Measurements from ENCODE around the gene COL19A1. TPM values are rescaled to one million over a fixed set of nuclear protein-coding genes. Genes with fewer than 3 reads are reported as not detected.

The COL19A1 gene
- total and polyA plus RNA-seq, 9 donors, result 0.20 to 0.23 TPM; not detected in 7

GRCh38 chr6:69913361-69913760 is 47.0 kb downstream of the COL19A1 start:
- Histone ChIP-seq H3K36me3 (no peaks in the 10 kb centered on the region), H3K9me3 (no peaks in the 10 kb centered on the region), H3K4me1 (ENCODE audit: insufficient read depth) (no peaks in the 10 kb centered on the region), H3K27me3 (no peaks in the 10 kb centered on the region), H3K27ac (no peak overlapping the region), H3K4me3 (no peak overlapping the region)
- TF ChIP-seq POLR2A (IDR thresholded peaks at IDR 0.05) (no peak), CTCF (IDR thresholded peaks at IDR 0.05) (no peak), EP300 (IDR thresholded peaks at IDR 0.05) (no peak)
- DNase-seq, result no peak
- intact Hi-C loops (cut with DNase I), result no loop called here

- no peak overlapping the region for H3K27ac ChIP-seq
- no peaks in the 10 kb centered on the region for H3K4me1 ChIP-seq (ENCODE audit: insufficient read depth)
- H3K4me3 ChIP-seq, result no peak overlapping the region
- no peak for DNase-seq
- H3K27me3 ChIP-seq, result no peaks in the 10 kb centered on the region
- TF ChIP-seq CTCF (IDR thresholded peaks at IDR 0.05) (no peak), EP300 (IDR thresholded peaks at IDR 0.05) (no peak), POLR2A (IDR thresholded peaks at IDR 0.05) (no peak)
- intact Hi-C loops (cut with DNase I), result no loop called here
- H3K36me3 ChIP-seq, result no peaks in the 10 kb centered on the region
- H3K9me3 ChIP-seq, result no peaks in the 10 kb centered on the region
- WGBS, 3 donors, result 45 to 64% (median 46%) methylated on average over 2 of the region's 2 CpGs
Measured at GRCh38 chr6:69914015-69914485, 47.7 kb downstream of the COL19A1 start.

GRCh38 chr6:69915346-69915745 is 49.0 kb downstream of the COL19A1 start:
- no peak for DNase-seq
- H3K27ac ChIP-seq, result no peak overlapping the region

GRCh38 chr6:69917834-69918233 is 51.5 kb downstream of the COL19A1 start:
- TF ChIP-seq EP300 (IDR thresholded peaks at IDR 0.05) (no peak), CTCF (IDR thresholded peaks at IDR 0.05) (no peak)
- intact Hi-C loops (cut with DNase I), result no loop called here
- Histone ChIP-seq H3K4me3 (no peak overlapping the region), H3K4me1 (ENCODE audit: insufficient read depth) (no peaks in the 10 kb centered on the region), H3K27ac (no peak overlapping the region), H3K36me3 (no peaks in the 10 kb centered on the region), H3K9me3 (no peaks in the 10 kb centered on the region), H3K27me3 (no peaks in the 10 kb centered on the region)
- WGBS, 3 donors, result 89 to 93% (median 91%) methylated on average over 1 of the region's 1 CpG
- no peak for DNase-seq

More at GRCh38 chr6:69915346-69915745, 49.0 kb downstream of the COL19A1 start:
- Histone ChIP-seq H3K27me3 (no peaks in the 10 kb centered on the region), H3K4me1 (ENCODE audit: insufficient read depth) (no peaks in the 10 kb centered on the region), H3K9me3 (no peaks in the 10 kb centered on the region), H3K4me3 (no peak overlapping the region), H3K36me3 (no peaks in the 10 kb centered on the region)
- intact Hi-C loops (cut with DNase I), result no loop called here
- TF ChIP-seq EP300 (IDR thresholded peaks at IDR 0.05) (no peak), POLR2A (IDR thresholded peaks at IDR 0.05) (no peak), CTCF (IDR thresholded peaks at IDR 0.05) (no peak)
- WGBS, 3 donors, result 39 to 46% (median 45%) methylated on average over 2 of the region's 2 CpGs

Data from ovary (tissue), 9 donors.